Measurements from ENCODE around the gene ABHD11. TPM values are rescaled to one million over a fixed set of nuclear protein-coding genes. Genes with fewer than 3 reads are reported as not detected.

Gene ABHD11
- total and polyA plus RNA-seq, 4 donors: 5.1 to 7.6 (median 6.6) TPM

DNA sequence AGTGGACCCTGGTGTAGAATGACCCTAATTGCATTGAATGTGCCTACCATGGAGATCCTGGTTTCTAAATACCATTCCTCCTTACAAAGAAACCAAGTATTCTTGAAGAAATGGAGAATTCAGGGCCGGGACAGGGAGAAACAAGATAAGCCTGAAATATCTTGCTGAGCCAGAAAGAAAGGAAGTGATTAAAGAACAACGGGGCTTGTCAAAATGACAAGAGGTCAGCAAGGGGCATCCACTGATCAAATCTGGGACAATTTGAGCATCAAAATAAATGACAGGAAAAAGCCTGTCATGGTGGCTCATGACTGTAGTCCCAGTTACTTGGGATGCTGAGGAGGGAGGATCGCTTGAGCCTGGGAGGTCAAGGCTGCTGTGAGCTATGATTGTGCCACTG lies 8.1 kb downstream of the ABHD11 start:
- DNase-seq (ENCODE audit: low spot score): no peak
- peaks cover 0 to 2% (median 0%) of the 10 kb centered on the region in 4 donors for H3K4me1 ChIP-seq (ENCODE audit: control insufficient read depth in 4 of 4, insufficient read depth in 4 of 4, low read length in 3 of 4)
- no peak overlapping the region for H3K4me3 ChIP-seq (ENCODE audit: low read depth in 1 of 3, low read length in 3 of 3)
- no peaks in the 10 kb centered on the region for H3K27me3 ChIP-seq (ENCODE audit: control insufficient read depth in 4 of 4, insufficient read depth in 4 of 4, low read length in 3 of 4)
- WGBS: 40% methylated on average over 3 of the region's 3 CpGs
- TF ChIP-seq, protein P1, sequence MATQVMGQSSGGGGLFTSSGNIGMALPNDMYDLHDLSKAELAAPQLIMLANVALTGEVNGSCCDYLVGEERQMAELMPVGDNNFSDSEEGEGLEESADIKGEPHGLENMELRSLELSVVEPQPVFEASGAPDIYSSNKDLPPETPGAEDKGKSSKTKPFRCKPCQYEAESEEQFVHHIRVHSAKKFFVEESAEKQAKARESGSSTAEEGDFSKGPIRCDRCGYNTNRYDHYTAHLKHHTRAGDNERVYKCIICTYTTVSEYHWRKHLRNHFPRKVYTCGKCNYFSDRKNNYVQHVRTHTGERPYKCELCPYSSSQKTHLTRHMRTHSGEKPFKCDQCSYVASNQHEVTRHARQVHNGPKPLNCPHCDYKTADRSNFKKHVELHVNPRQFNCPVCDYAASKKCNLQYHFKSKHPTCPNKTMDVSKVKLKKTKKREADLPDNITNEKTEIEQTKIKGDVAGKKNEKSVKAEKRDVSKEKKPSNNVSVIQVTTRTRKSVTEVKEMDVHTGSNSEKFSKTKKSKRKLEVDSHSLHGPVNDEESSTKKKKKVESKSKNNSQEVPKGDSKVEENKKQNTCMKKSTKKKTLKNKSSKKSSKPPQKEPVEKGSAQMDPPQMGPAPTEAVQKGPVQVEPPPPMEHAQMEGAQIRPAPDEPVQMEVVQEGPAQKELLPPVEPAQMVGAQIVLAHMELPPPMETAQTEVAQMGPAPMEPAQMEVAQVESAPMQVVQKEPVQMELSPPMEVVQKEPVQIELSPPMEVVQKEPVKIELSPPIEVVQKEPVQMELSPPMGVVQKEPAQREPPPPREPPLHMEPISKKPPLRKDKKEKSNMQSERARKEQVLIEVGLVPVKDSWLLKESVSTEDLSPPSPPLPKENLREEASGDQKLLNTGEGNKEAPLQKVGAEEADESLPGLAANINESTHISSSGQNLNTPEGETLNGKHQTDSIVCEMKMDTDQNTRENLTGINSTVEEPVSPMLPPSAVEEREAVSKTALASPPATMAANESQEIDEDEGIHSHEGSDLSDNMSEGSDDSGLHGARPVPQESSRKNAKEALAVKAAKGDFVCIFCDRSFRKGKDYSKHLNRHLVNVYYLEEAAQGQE (IDR thresholded peaks at IDR 0.05): no peak
- no peak for TF ChIP-seq HNF4G (IDR thresholded peaks at IDR 0.05)
- TF ChIP-seq SP1 (IDR thresholded peaks at IDR 0.05): no peak
- no peak for TF ChIP-seq JUND (IDR thresholded peaks at IDR 0.05)
- TF ChIP-seq EGR1 (IDR thresholded peaks at IDR 0.05; ENCODE audit: low read depth in 2 of 2): no peak
- no peak for TF ChIP-seq RXRA (IDR thresholded peaks at IDR 0.05)
- no peak for TF ChIP-seq GABPA (IDR thresholded peaks at IDR 0.05 in 1 of 2, conservative IDR thresholded peaks at IDR 0.05 in 1 of 2)
- TF ChIP-seq, protein P2, sequence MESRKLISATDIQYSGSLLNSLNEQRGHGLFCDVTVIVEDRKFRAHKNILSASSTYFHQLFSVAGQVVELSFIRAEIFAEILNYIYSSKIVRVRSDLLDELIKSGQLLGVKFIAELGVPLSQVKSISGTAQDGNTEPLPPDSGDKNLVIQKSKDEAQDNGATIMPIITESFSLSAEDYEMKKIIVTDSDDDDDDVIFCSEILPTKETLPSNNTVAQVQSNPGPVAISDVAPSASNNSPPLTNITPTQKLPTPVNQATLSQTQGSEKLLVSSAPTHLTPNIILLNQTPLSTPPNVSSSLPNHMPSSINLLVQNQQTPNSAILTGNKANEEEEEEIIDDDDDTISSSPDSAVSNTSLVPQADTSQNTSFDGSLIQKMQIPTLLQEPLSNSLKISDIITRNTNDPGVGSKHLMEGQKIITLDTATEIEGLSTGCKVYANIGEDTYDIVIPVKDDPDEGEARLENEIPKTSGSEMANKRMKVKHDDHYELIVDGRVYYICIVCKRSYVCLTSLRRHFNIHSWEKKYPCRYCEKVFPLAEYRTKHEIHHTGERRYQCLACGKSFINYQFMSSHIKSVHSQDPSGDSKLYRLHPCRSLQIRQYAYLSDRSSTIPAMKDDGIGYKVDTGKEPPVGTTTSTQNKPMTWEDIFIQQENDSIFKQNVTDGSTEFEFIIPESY (IDR thresholded peaks at IDR 0.05): no peak
- TF ChIP-seq FOXA1 (IDR thresholded peaks at IDR 0.05): no peak
- TF ChIP-seq YY1 (IDR thresholded peaks at IDR 0.05): no peak
- TF ChIP-seq FOXA2 (IDR thresholded peaks at IDR 0.05): no peak
- TF ChIP-seq, protein P3, sequence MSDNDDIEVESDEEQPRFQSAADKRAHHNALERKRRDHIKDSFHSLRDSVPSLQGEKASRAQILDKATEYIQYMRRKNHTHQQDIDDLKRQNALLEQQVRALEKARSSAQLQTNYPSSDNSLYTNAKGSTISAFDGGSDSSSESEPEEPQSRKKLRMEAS (IDR thresholded peaks at IDR 0.05): no peak
- TF ChIP-seq TAF1 (conservative IDR thresholded peaks at IDR 0.05): no peak
- no peaks in the 10 kb centered on the region for H3K36me3 ChIP-seq (ENCODE audit: control insufficient read depth in 4 of 4, insufficient read depth in 3 of 4, low read depth in 1 of 4, low read length in 3 of 4)
- no peaks in the 10 kb centered on the region for H3K9me3 ChIP-seq (ENCODE audit: control insufficient read depth in 4 of 4, low read length in 3 of 4)
- no peak overlapping the region for H3K9ac ChIP-seq (ENCODE audit: low read depth in 1 of 2, low read length in 2 of 2)
- no peak overlapping the region for H3K27ac ChIP-seq (ENCODE audit: low read depth in 1 of 2, low read length in 2 of 2)

DNA sequence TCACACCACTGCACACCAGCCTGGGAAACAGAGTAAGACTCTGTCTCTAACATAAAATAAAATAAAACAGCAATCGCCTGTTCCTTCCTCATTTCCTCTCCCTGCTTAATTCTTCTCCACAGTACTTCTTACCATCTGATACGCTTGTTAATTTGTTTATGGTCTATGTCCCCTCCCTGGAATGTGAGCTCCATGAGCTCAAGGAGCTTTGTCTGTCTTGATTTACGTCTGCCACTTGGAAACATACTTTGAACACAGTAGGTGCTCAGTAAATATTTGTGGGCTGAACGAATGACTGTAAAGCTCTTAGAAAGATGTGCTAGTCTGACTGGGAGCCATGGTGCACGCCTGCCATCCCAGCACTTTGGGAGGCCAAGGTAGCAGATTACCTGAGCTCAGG lies 10.1 kb downstream of the ABHD11 start:
- Histone ChIP-seq H3K9me3 (ENCODE audit: control insufficient read depth in 4 of 4, low read length in 3 of 4) (no peaks in the 10 kb centered on the region), H3K9ac (ENCODE audit: low read depth in 1 of 2, low read length in 2 of 2) (no peak overlapping the region), H3K36me3 (ENCODE audit: control insufficient read depth in 4 of 4, insufficient read depth in 3 of 4, low read depth in 1 of 4, low read length in 3 of 4) (no peaks in the 10 kb centered on the region), H3K4me1 (ENCODE audit: control insufficient read depth in 4 of 4, insufficient read depth in 4 of 4, low read length in 3 of 4) (peaks cover 0 to 2% (median 0%) of the 10 kb centered on the region in 4 donors), H3K4me3 (ENCODE audit: low read depth in 1 of 3, low read length in 3 of 3) (no peak overlapping the region), H3K27me3 (ENCODE audit: control insufficient read depth in 4 of 4, insufficient read depth in 4 of 4, low read length in 3 of 4) (no peaks in the 10 kb centered on the region), H3K27ac (ENCODE audit: low read depth in 1 of 2, low read length in 2 of 2) (no peak overlapping the region)
- 66% methylated on average over 5 of the region's 5 CpGs for WGBS
- no peak for DNase-seq (ENCODE audit: low spot score)
- TF ChIP-seq, protein P2 (IDR thresholded peaks at IDR 0.05): no peak
- TF ChIP-seq TAF1 (conservative IDR thresholded peaks at IDR 0.05): no peak
- no peak for TF ChIP-seq SP1 (IDR thresholded peaks at IDR 0.05)
- no peak for TF ChIP-seq JUND (IDR thresholded peaks at IDR 0.05)
- TF ChIP-seq GABPA (IDR thresholded peaks at IDR 0.05 in 1 of 2, conservative IDR thresholded peaks at IDR 0.05 in 1 of 2): no peak
- TF ChIP-seq, protein P4, sequence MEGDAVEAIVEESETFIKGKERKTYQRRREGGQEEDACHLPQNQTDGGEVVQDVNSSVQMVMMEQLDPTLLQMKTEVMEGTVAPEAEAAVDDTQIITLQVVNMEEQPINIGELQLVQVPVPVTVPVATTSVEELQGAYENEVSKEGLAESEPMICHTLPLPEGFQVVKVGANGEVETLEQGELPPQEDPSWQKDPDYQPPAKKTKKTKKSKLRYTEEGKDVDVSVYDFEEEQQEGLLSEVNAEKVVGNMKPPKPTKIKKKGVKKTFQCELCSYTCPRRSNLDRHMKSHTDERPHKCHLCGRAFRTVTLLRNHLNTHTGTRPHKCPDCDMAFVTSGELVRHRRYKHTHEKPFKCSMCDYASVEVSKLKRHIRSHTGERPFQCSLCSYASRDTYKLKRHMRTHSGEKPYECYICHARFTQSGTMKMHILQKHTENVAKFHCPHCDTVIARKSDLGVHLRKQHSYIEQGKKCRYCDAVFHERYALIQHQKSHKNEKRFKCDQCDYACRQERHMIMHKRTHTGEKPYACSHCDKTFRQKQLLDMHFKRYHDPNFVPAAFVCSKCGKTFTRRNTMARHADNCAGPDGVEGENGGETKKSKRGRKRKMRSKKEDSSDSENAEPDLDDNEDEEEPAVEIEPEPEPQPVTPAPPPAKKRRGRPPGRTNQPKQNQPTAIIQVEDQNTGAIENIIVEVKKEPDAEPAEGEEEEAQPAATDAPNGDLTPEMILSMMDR (IDR thresholded peaks at IDR 0.05; ENCODE audit: low read depth, low read length, missing input control): no peak
- no peak for TF ChIP-seq HNF4A (conservative IDR thresholded peaks at IDR 0.05)
- TF ChIP-seq, protein P5, sequence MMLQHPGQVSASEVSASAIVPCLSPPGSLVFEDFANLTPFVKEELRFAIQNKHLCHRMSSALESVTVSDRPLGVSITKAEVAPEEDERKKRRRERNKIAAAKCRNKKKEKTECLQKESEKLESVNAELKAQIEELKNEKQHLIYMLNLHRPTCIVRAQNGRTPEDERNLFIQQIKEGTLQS (IDR thresholded peaks at IDR 0.05): no peak
- no peak for TF ChIP-seq NR2F2 (IDR thresholded peaks at IDR 0.05)
- no peak for TF ChIP-seq FOXA2 (IDR thresholded peaks at IDR 0.05)
- no peak for TF ChIP-seq FOXA1 (IDR thresholded peaks at IDR 0.05)
- TF ChIP-seq RXRA (IDR thresholded peaks at IDR 0.05): no peak
- no peak for TF ChIP-seq YY1 (IDR thresholded peaks at IDR 0.05)
- no peak for TF ChIP-seq HNF4G (IDR thresholded peaks at IDR 0.05)
- no peak for TF ChIP-seq EGR1 (IDR thresholded peaks at IDR 0.05; ENCODE audit: low read depth in 2 of 2)
- TF ChIP-seq RAD21 (IDR thresholded peaks at IDR 0.05): no peak
- TF ChIP-seq, protein P1 (IDR thresholded peaks at IDR 0.05): no peak

All from liver (tissue), 9 donors.